ENCODE data around the gene INTS4.

DNA sequence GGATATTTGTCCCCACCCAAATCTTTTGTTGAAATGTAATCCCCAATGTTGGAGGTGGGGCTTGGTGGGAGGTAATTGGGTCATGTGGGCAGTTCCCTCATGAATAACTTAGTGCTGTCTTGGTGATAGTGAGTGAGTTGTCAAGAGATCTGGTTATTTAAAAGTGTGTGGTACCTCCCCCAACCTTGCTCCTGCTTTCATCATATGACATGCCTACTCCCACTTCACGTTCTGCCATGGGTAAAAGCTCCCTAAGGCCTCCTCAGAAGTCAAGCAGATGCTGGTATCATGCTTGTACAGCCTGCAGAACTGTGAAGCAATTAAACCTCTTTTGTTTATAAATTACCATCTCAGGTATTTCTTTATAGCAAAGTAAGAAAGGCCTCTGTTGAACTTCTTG, 143.0 kb downstream of the INTS4 start:
- TF ChIP-seq CTCF (IDR thresholded peaks at IDR 0.05; ENCODE audit: low read length) (no peak), EZH2 (IDR thresholded peaks at IDR 0.05; ENCODE audit: borderline replicate concordance, low read length) (no peak)
